Activated CD8-positive, alpha-beta memory T cell treated with anti-CD3 and anti-CD28 coated beads for 24 hours (primary cell): ENCODE results near the gene ZNG1C.
"Not testable (repeated sequence)": the region's sequence is repeated elsewhere in the genome, so short reads cannot be mapped to it uniquely, and the experiment has no call there.

ENCODE experiments used
- DNase-seq: peaks from one replicate; pipeline ENCODE4 v3.0.0-alpha.2; 2020

Gene ZNG1C

DNA sequence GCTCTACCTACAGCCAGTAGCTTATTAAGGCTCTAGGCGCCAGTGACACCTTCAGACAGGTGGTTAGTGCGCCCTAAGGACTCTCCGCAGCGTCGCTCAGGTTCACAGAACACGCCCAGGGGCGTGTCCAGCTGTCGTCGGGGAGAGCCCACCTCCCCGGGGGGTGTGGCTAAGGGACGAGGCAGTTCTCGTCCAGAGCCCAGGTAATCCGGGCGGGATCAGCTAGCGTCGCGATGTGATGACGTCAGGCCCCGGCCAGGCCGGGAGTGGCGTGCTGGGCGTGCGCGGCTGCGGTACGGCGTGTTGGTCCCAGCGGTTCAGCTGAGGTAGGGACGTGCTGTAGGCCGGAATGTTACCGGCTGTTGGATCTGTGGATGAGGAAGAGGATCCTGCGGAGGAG is at the start of gene ZNG1C:
Gene ZNG1C (plus strand): TSS at position 301 of the 400 bp plus-strand sequence. CDS start 49 bp downstream, at position 350.
- DNase-seq, result not testable (repeated sequence)

- DNase-seq, result not testable (repeated sequence)
Measured at GRCh38 chr9:68242437-68242836, 654 bp downstream of the ZNG1C start.

- not testable (repeated sequence) for DNase-seq
Measured at GRCh38 chr9:68281041-68281440, 39.3 kb downstream of the ZNG1C start.

DNA sequence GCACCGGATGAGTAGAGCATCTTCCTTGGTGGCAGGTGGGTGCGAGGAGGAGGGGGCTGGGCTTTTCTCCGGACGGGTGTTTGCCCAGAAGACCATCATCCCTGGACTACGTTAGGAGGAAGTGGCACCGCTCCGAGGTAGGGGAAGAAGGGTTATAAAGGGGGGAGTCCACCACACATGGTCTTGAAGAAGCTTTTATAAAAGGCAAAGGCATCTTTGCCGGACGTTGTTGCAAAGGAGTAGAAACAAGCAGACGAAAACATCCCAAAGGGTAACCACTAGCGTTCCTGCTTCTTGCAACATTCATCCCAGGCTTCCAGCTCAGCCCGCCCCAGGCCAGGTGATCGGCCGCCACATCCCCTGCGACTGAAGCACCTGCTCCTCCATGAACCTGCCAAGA is 60.8 kb downstream of the ZNG1C start, which contains the start of gene FOXD4L3:
Gene FOXD4L3 (plus strand): TSS at position 301 of the 400 bp plus-strand sequence. CDS start 85 bp downstream, at position 386.
- not testable (repeated sequence) for DNase-seq

GRCh38 chr9:68303771-68304170 is 62.0 kb downstream of the ZNG1C start:
- DNase-seq, result not testable (repeated sequence)

GRCh38 chr9:68304212-68304611 is 62.4 kb downstream of the ZNG1C start:
- not testable (repeated sequence) for DNase-seq

GRCh38 chr9:68304777-68305176 is 63.0 kb downstream of the ZNG1C start:
- DNase-seq, result not testable (repeated sequence)

GRCh38 chr9:68305680-68306285 is 64.0 kb downstream of the ZNG1C start:
- not testable (repeated sequence) for DNase-seq

DNA sequence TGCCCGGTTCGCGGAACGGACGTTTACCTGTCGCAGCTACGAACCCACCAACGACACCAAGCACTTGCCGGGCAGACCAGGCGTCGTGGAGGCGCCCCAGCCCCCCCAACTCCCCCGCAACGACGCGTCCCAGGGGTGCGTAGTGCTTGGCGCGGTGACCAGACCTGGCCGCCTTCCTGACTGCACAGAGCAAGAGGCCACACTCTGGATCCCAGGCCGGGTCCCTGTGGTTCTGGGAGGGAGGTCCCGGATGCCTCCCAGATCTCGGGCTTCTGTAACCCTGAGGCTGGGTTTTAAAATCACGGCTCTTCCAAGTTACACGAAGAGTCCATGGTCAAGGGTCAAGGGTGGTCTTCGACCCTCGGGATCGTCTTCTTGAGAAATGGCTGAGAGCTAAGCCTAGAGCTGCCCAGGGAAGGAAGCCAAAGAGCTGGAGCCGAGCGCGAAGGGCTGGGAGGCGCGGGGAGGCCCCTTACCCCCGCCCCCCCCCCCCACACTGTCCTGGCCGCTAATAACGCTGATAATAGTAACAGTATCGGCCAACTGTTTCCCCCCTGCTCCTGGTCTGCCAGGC is 64.7 kb downstream of the ZNG1C start:
- not testable (repeated sequence) for DNase-seq

DNA sequence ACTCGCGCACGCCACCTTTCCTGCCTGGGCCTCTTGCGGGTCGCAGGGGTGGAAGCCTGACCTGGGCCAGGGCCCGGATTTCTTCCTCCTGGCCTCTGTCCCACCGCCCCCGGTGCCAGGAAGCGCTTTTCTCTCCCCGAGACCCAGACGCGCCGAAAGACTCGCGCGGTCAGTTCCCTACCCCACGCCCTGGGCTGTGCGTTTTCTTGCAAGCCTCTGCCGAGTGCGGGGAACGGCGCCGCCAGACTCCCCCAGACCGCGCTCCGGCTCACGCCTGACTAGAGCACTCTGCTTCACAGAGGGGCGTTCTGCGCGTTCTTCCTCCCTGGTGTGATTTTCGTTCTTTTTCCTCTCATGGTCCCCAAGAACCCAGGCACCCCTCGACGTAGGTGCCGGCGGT is 65.3 kb downstream of the ZNG1C start:
- DNase-seq, result not testable (repeated sequence)

DNA sequence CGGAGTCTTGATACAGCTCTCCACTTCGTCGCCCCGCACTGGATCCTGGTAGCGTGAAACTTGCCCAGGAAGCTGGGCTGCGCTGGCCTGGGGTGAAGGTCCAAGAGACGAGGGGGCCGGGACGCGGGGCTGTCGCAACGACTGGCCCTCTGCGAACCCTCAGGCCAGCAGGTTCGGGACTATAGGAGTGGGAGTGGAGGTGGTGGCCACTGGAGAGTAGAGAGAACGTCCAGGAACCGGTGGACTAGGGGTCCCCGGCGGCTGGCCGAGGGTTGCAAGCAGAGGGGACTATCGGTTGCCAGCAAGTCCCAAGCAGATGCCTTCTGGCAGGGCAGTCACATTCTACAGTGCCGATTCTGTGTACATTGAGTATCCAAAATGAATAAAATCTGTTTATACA is 65.9 kb downstream of the ZNG1C start:
- not testable (repeated sequence) for DNase-seq

DNA sequence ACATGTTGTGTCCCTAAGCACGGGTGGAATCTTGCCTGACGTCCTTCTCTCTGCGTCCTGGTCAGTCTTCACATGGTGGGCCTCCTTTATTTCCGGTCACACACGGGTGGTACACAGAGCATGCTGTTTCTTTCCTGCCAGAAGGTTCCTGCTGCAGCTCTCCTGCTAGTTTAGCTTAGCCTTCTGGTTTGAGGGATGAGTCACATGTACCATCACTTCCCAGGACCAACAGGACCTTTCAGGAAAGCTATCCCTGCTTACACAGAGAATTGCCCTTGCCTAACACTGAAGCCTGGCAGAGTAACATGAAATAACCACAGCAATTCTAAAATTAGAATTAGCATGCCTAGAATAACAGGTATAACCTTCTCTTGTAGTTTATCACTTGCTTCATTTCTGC is 69.4 kb downstream of the ZNG1C start:
- not testable (repeated sequence) for DNase-seq

GRCh38 chr9:68318209-68318608 is 76.4 kb downstream of the ZNG1C start:
- DNase-seq, result not testable (repeated sequence)

DNA sequence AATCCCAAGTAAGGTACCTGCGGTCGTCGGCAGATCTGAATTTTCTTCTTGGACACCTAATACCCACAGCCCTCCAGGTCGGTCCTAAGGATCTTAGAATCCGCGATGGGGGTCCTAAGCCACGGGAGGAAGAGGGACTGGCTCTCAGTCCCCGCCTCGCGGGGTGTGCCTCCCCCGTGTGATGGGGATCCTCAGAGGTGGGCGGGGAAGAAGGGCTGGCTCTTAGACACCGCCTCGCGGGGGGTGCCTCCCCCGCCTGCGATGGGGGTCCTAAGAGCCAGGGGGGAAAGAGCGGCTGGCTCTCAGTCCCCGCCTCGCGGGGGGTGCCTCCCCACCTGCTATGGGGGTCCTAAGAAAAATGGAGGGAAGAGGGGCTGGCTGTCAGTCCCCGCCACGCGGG is 82.0 kb downstream of the ZNG1C start:
- DNase-seq, result not testable (repeated sequence)

GRCh38 chr9:68324518-68324917 is 82.7 kb downstream of the ZNG1C start:
- not testable (repeated sequence) for DNase-seq

DNA sequence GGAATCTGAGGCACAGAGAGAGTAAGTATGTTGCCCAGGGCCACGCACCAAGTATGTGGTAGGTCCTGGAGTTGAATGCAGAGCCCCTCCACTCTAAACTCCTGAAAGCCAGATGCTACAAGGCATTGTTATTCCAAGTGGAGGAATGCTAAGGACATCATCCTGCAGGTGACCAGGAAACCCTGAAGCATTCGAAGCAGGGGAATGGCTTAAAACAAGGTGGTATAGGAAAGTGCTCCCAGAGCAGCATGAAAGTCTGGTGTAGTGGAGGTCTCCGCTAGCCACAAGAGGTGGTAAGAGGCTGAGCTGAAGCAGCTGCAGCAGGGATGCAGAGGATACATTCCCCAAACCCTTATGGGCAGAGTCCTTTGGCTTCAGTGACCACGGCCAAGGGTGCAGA is 87.3 kb downstream of the ZNG1C start:
- not testable (repeated sequence) for DNase-seq

GRCh38 chr9:68330531-68331173 is 88.9 kb downstream of the ZNG1C start:
- DNase-seq, result not testable (repeated sequence)

DNA sequence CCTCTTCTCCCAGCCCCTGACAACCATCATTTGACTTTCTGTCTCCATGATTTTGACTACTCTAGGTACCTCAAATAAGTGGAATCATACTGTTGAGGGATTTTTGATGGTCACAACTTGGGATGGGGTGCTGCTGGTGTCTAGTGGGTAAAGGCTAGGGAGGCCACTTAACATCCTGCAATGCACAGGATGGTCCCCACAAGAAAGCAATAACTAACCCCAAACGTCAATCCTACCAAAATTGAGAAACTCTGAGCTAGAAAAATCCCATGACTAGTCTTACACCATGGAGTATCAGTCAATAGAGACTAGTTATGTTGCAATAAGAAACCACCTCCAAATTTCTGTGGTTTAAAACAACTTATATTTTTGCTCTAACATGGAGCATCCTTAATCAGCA is 90.3 kb downstream of the ZNG1C start:
- not testable (repeated sequence) for DNase-seq

DNA sequence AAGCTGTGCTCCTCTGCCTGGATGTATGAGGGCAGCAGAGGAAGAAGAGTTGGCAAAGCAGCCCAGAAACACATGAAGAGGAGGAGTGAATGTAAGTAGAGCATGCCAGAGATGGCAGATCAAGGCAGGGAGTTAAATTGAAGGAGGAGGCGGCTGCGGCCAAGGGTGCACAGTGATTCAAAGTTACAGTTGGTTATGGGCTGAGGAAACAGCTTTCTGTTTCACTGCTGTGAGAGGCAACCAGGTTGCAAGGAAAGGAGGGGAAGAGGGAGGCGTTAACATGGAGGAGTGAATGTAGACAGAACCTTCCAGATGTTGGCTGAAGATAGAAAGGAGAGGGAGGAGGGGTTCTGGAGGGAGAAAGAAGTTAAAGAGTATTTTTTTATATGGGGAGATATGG is 94.2 kb downstream of the ZNG1C start:
- DNase-seq, result not testable (repeated sequence)

DNA sequence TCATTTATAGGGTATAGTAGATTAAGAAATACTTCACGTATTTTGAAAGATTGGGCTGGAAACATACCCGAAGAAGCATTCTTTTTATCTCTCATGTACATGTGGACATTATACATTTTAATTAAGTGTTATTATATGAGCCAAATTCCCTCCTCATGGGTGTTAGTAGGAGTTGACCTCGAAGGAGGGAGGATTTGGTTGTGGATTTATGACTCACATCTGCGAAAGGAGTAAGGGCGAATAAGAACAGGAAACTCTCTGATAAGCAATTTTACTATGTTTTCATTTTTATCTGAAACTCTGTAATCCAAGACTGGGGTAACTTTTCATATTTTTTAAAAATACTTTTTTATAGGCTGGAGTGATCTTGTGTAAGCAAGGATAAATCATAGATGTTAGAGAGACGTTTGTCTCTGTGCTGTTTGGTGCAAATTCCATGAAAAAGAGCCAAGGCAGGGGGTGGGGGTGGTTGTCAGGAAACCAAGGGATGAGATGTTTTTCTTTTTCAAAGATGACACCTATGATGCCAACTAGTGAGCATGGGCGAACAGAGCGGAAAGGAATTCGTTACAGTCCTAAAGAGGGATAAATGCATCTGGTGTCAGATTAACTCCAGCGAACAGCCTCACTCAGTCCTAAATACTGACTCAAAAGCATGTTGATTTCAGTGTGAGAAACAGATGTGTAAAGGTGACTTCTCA is 95.0 kb downstream of the ZNG1C start:
- DNase-seq, result not testable (repeated sequence)

GRCh38 chr9:68338000-68338399 is 96.2 kb downstream of the ZNG1C start:
- DNase-seq, result not testable (repeated sequence)

- DNase-seq, result not testable (repeated sequence)
Measured at GRCh38 chr9:68342265-68343025, 100.7 kb downstream of the ZNG1C start.
